ENCODE measurements around the gene SERPINB8.

Gene SERPINB8

DNA sequence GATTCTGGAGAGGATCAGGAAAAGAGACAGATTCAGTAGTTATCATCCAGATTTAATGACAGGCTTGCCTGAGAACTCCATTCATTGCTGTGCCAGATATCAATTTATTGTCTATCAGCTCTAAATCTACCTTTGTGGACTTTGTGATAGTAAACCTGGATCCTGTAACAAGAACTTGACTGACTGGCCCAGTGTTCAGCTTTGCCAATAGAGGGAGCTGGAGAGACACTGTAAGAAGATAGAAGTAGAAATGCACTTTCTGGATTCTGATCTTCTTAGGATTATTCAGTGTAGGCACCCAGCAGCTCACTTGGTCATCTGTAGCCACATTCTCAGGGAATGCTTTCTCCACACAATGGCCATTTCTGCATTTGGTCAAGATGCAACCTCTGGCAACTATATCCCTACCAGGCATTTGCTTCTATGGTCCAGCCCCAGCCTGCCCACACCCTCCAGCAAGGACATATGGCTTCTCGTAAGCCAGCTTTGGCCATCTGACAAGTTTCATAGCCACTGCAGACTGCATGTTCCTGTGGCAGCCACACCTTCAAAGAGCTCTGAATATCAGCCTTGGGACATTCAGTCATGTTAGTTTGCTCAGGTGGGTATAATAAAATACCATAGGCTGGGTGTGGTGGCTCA is 6.1 kb upstream of the SERPINB8 start:
- DNase-seq (ENCODE audit: low read depth in 4 of 4, low spot score in 1 of 4): peak in 1 of 4 experiments; percentile 16

DNA sequence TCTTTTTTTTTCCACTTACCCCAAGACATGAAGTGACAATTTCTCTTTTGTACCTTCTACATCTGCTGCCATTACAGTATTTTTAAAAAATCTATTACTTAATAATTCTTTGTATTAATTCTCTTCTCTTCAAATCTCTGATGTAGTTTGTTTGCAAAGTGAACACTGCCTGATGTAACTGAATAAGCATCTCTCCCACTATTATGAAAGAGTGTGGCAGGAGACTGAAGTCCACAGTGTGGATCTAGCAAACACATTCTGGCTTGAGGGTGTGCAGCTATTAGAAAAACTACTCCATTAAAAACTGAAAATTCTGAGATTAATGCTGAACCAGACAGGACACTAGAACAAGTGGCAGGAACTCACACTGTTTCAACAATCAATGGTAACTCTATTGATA is 5.0 kb upstream of the SERPINB8 start:
- no peak for DNase-seq (ENCODE audit: low read depth in 4 of 4, low spot score in 1 of 4)

DNA sequence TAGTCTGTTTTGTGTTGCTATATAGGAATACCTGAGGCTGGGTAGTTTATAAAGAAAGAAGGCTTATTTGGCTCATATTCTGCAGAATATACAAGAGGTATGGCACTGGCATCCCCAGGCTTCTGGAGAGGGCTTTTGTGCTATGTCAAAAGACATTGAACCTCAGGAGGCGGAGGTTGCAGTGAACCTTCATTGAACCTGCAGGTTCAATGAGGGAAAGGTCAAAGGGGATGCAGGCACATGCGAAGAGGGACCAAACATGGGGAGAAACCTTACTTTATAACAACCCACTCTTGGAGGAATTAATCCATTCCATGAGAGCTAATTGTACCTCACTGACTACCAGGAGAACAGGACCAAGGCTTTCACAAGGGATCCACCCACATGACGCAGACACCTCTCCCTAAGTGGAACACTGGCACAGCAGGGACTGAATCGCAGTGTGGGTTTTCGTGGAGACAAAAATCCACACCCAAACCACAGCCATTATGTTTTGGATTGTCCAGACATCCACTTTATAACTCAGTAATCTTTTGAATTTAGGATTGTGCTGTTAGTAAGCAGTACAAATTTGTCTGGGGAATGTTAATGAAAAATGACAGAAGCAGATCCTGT is 4.1 kb upstream of the SERPINB8 start:
- no peak for DNase-seq (ENCODE audit: low read depth in 4 of 4, low spot score in 1 of 4)

DNA sequence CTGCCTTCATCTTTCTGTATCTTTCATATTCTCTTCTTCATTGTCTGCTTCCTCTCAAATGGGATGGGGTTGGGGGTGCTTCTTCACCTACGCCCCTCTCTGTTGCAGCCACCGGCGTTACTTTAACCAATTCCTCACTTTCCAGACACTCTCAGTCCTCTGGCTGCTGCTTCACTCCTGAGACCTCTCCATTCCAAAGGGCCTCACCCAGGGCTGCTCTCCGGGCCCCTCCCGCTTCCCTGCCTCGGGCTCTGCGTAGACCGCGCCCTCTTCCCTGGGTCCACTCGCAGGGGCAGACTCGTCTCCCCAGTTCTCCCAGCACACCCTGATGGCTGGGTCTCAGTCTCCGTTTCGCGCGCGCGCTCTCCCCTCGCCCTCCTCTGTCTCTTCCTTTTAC is 926 bp downstream of the SERPINB8 start:
- no peak for DNase-seq (ENCODE audit: low read depth in 4 of 4, low spot score in 1 of 4)

DNA sequence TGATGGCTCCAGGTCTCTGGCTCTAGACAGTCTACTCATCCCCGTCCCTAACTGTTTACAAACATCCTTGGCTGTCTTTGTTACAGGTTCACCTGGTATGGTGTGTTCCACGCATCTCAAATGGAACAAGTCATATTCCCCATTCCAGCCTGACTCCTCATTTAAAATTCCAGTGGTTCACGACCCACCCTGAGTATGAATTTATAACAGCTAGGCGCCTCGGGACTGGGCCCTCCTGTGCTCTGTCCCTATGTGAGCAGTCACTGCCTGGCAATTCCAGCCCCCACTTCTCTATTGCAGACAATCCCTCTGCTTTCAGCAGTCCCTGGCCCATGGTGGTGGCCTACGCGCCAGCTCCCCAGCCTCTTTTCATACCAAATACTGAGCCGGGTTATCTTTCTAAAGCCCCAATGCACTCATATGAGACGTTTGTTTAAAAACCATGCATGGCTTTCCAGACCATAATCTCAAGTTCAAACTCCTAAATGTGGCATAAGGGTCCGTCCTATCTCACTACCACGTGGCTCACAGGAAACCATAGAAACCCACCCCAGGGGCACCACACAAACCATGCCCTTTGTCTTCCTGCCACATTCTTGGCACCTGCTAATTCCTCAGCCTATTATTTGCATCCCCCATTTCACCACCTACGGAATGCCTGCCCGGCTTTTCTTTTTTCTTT is 1.6 kb downstream of the SERPINB8 start:
- no peak for DNase-seq (ENCODE audit: low read depth in 4 of 4, low spot score in 1 of 4)

DNA sequence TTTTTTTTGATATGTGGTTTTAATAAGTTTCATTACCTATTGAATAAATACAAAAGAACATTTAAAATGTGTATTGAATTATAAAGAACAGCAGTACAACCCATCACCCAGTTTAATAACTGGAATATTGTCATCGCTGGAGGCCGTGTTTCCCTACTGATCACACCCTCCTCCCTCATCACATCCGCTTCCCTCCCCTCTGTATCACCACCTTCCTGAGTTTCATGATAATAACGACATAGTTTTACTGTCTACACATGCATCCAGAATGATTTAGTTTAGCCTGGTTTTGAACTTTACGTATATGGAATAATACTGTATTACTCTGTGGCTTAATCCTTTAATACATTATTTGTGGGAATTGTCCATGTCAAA is 2.1 kb downstream of the SERPINB8 start:
- DNase-seq (ENCODE audit: low read depth in 4 of 4, low spot score in 1 of 4): no peak

DNA sequence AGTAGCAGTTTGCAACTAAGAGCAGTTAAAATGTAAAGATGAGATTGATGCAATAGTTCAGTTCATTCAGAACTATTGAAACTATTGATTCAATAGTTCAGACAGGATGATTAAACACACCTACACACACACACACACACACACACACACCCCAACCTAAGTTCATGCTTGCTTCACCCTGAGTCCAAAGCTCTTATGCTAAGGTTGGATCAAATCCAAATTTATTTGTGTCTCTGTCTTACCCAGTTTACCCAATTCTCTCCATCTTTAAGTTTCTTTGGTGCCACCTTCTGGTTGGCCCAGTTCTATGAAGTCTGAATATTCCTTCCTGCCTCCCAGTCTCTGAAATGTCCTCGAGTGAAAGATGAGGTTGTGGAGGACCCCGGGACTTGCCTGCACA is 5.1 kb downstream of the SERPINB8 start:
- no peak for DNase-seq (ENCODE audit: low read depth in 4 of 4, low spot score in 1 of 4)

DNA sequence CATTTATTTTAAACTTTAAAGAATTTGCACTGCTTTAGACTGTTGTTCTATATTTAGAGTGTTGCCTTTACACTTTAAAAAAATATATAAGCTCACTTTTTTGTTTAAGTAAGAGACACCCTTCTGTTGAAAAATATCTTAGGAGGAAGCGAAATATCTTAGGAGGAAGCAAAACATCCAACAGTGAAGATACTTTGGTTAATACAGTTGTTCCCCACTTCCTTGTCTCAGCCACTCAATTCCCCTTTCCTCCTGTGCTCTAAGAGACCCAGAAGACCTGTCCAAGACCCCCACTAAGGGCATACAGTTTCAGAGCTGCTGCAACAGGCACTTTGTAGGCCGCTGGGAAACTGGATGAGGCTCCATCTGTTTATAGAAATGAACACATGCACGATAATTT is 5.7 kb downstream of the SERPINB8 start:
- DNase-seq (ENCODE audit: low read depth in 4 of 4, low spot score in 1 of 4): no peak

DNA sequence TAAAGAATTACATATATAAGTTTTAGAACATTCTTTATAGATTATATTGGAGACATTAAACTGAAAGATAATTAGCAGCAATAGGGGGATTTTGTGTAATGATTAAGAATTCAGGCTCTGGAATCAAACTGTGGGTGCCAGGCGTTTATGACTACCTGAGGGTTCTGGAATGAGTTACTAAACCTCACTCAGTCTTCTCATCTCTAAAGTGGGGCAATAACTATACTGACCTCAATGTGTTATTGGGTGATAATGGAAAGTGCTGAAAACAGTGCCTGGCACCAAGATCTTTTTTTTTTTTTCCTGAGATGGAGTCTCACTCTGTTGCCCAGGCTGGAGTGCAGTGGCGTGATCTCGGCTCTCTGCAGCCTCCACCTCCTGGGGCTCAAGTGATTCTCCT is 7.2 kb downstream of the SERPINB8 start:
- no peak for DNase-seq (ENCODE audit: low read depth in 4 of 4, low spot score in 1 of 4)

DNA sequence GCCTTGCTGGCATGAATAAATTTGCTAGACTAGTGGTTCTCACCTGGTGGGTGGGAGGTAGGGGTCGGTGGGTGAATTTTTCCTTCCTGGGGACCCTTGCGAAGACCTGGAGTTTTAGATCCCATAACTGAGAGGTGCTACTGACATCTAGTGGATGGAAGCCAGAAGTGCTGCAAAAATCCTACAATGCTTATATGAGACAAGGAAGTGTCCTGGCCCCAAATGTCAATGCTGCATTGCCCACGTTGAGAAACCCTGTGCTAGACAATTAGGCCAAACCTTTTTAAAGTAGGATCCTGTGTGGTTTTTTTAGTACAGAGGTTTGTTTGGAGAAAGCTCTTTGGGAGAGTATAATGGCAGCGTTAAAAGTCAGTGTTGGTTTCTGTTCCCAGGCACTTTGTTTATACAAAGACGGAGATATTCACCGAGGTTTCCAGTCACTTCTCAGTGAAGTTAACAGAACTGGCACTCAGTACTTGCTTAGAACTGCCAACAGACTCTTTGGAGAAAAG is 9.6 kb downstream of the SERPINB8 start:
- DNase-seq (ENCODE audit: low read depth in 4 of 4, low spot score in 1 of 4): no peak

DNA sequence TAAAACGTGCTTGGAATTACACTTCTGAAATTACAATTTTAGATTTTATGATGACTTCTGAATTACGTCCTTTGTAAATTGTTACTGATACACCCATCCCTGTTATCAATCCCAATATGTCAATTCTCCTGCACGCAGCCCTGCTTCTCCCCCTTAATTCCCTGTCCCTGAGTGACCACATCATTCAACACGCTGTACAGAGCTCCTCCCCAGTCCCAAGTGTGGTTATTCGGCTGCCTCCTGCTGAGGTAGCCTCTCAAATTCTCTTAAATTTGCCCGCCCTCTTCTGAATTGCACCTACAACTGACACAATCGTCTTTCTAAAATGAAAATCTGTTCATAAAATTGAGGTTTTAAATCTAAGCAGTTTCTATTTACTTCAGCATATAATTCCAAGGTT is 10.1 kb downstream of the SERPINB8 start:
- no peak for DNase-seq (ENCODE audit: low read depth in 4 of 4, low spot score in 1 of 4)

DNA sequence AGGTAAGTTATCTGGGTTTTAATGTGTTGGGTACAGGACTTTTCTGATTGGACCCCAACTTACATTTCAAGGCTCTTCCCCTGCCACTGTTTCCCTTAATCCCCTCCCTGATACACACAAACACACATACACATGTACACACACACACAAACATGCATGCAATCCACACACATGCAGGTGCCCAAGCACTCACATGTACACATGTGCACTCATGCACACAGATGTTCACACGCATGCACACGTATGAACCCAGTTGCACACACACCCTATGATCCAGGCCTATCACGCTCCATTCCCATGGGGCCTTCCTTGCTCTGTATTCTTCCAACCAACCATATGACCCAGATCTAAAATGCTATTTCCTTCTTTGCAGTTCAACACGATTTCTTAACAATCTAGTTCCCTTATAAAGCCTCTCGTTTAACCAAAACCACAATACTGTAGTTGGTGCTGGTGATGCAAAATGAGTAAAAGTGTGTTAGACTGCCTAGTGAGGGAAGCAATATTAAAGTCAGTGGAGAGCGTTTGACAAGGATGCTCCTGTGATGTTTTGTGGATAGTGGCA is 11.1 kb downstream of the SERPINB8 start:
- no peak for DNase-seq (ENCODE audit: low read depth in 4 of 4, low spot score in 1 of 4)

DNA sequence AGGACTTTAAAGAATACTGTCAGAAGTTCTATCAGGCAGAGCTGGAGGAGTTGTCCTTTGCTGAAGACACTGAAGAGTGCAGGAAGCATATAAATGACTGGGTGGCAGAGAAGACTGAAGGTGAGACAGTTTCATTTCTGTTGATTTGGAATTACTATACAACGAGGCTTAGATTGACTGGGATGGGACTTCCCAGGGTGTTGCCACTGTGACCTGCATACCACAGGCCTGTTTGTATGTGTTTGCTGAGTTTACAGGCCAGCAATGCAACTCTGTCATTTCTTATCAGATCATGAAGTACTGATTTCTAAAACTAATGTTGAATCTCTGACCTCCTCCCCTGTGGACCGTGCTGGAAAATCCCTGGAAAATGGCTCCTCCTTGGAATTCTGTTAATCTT is 11.8 kb downstream of the SERPINB8 start:
- DNase-seq (ENCODE audit: low read depth in 4 of 4, low spot score in 1 of 4): no peak

DNA sequence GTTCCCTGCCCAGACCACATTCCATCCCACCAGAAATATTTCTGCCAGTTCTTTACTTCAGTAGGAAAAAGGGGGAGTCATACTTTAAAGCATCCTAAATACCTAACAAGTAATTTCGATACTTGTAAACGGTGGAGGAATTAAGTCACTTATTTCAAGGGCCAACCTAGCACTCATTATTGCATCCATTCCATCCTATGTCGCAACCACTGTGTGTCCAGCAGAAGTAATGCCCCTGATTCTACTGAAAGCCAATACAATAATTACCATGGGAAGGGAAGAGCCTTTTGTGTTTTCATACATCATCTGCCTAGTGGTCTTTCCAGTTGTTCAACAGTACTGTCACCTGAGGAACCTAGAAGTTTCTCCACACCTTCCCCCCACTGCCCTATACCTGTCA is 12.5 kb downstream of the SERPINB8 start:
- DNase-seq (ENCODE audit: low read depth in 4 of 4, low spot score in 1 of 4): no peak

DNA sequence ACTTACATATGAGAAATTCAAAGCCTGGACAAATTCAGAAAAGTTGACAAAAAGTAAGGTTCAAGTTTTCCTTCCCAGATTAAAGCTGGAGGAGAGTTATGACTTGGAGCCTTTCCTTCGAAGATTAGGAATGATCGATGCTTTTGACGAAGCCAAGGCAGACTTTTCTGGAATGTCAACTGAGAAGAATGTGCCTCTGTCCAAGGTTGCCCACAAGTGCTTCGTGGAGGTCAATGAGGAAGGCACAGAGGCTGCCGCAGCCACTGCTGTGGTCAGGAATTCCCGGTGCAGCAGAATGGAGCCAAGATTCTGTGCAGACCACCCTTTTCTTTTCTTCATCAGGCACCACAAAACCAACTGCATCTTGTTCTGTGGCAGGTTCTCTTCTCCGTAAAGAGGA is 17.0 kb downstream of the SERPINB8 start:
- DNase-seq (ENCODE audit: low read depth in 4 of 4, low spot score in 1 of 4): no peak

DNA sequence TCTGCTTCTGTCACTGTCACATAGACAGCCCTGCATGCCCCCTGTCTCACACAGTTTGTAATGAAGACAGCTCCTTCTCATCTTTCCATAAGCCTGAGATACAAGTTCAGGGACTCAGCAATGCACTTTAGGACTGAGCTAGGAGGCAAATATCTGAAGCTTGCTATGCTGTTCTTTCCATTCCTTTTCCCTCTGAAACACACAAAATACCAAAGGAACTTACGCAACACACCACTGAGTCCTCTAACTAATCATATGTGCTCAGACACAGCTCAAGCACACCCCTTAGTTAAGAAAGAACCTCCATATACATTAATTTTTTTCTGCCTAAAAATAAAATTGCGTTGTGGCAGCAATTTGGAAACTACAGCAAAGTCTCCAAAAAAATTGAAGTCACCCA is 17.9 kb downstream of the SERPINB8 start:
- DNase-seq (ENCODE audit: low read depth in 4 of 4, low spot score in 1 of 4): no peak

DNA sequence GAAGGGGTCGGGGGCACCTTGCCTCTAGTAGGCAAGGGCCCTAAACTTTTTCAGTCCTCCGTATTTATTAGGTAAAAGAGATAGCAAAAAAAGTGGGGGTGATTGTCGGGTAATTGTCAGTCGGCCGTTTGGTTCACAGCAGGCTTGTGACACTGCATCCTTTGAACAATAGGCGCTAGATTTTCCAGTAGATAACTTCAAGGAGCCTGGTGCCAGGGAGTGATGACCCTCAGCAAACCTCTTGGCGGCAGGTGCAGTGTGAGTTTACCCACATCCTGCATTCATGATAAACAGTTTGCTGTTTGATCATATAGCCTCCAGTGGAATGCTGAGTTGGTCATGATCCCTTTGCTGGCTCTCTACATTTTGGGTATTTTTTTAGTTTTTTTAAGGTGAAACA is 22.9 kb downstream of the SERPINB8 start:
- no peak for DNase-seq (ENCODE audit: low read depth in 4 of 4, low spot score in 1 of 4)

DNA sequence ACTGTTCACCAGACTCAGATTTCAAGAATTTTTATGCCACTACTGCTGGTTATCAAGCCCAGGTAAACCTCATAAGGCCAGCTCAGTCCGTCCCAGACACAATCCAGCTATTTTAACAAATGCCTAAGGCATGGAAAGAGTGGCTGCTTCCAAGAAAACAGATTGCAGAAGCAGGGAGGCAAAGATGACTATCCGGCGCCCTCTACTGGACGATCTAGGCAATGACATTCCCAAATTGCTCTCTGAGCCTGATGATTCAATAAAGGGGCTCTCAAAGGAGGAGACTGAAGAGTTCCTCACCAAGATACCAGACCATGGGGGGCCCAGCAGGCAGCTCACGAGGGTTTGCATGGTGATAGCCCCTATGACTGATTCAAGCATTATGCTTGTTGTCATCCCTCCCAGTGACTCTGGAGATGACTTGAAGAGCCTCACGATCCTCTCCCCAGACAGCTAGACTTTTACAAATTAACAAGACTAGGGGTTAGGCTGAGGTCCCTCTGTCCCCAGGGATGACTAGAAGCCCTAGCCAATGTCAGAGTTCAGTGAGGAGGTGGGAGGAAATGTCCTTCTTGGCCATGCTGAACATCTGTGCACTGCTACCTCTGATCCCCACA is 25.0 kb downstream of the SERPINB8 start:
- DNase-seq (ENCODE audit: low read depth in 4 of 4, low spot score in 1 of 4): no peak

DNA sequence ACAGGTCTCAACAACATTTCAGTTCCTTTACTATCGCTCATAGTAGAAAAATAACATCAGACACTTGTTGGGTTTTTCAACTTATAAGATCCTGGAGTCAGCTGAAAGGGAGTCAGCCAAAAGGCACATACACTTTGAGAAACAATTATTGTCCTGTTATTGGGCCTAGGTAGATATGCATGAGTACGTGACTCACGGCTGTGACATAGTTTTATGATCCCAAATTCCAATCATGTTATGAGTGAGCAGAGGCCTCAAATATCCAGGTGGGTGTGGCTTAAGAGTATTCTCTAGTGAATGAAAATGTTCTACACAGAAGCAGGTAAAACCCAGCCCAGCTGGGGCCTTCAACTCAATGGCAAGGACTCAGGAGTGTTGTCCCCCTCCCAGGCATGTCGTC is 27.2 kb downstream of the SERPINB8 start:
- no peak for DNase-seq (ENCODE audit: low read depth in 4 of 4, low spot score in 1 of 4)

DNA sequence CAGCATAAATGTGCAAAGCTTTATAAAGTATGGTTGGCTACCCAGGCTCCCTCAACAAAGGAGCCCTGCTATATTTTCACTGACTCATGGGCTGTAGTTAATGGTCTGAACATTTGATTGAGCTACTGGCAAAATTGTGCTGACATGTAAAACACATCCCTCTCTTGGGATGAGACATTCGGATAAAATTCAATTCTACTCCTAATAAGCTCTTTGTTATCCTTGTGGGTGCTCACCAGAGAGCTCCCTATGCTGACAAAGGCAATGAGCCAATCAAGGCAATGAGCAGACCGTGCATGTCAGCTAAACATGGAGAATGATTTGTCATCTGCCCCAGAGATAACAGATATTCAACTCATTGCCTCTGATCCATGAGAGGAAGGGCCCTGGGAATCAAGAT is 27.7 kb downstream of the SERPINB8 start:
- DNase-seq (ENCODE audit: low read depth in 4 of 4, low spot score in 1 of 4): no peak

DNA sequence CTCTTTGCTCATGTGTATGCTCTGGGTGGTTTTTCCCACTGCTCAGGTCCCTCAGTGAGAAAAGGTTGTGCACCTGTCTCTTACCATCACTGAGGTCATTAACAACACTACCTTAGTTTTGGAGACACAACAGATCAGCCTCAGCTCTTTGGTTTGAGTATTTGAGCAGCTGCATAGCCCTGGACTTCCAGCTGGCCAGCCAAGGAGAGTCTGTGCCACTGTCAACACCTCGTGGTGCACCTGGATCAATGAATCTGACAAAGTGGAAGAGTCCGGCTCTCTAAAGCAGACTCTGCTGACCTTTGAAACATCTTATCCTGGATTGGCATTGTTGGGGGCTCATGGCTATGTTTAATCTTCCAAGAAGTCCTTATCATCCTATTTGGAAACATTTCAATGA is 30.0 kb downstream of the SERPINB8 start:
- DNase-seq (ENCODE audit: low read depth in 4 of 4, low spot score in 1 of 4): no peak

DNA sequence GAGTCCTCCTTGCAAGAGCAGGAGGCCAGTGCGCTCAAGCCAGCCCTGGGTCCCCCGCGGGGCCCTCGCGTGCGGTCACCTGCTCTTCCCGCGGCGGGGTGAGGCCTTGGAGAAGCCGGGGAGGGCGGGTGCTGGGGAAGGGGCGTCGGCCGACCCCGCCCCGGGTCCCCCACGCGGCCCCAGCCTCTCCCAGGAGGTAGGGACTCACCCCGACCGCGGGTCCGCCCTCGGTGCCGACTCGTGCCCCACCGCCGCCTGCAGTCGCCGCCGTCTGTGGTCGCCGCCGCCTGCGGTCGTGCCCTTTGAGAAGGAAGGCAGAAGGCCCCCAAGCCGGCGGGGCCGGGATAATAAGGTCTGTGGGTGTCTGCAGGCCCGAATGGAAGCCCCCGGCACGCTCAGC is 32.7 kb downstream of the SERPINB8 start:
- DNase-seq (ENCODE audit: low read depth in 4 of 4, low spot score in 1 of 4): no peak
